K562 (cell line): Measurements from ENCODE around the gene OMP. TPM values are rescaled to one million over a fixed set of nuclear protein-coding genes. Genes with fewer than 3 reads are reported as not detected.

Experiments used
- ATAC-seq: fragments of 200-7000 bp; cut with Tn5 transposase; 3 replicates; pipeline ENCODE4 v1.9.1; 2020; ENCODE audit warnings: moderate library complexity
- BruUV-seq: library from RNA; stranded (reverse); fragments of 400-500 nt; replicated peaks from 2 replicates; lab custom pipeline; 2021; lab: Mats Ljungman, UMichigan
- CTCF ChIA-PET: fragments of 300-600 bp; formaldehyde crosslinking; extraction: SDS; loops from one replicate; lab custom pipeline; 2021; ENCODE audit warnings: low intra/inter-chr PET ratio; lab: Yijun Ruan, JAX
- POLR2A ChIA-PET: fragments of 300-600, 350-650 bp; sonication (Branson Sonifier 250); formaldehyde crosslinking; extraction: SDS; loops from one replicate; lab custom pipeline; 2021; ENCODE audit warnings: antibody characterized with exemption, inconsistent platforms; lab: Yijun Ruan, JAX
- DNase-seq, 4 experiments: peaks; one replicate each; pipeline versions ENCODE4 v3.0.0 to v3.0.0-alpha.2; 2011 to 2018; ENCODE audit warnings: low spot score in 3 of 4, mixed read lengths in 3 of 4; ENCODE audit errors: extremely low read depth in 1 of 4
- FAIRE-seq: peaks from 2 replicates; lab custom pipeline; 2011; peaks lifted over from hg19 to GRCh38; lab: Jason Lieb, UNC
- H2AFZ ChIP-seq: 2 replicates; pipeline ENCODE4 v1.6.0; 2011; ENCODE audit warnings: low read depth, low read length, control low read depth, inconsistent platforms
- H3K27ac ChIP-seq: fragments of 200-600 bp; 3 replicates; pipeline ENCODE4 v1.8.0; 2011; ENCODE audit warnings: low read depth, mild to moderate bottlenecking, control low read depth, inconsistent platforms, low read length, moderate library complexity, mixed read lengths; ENCODE audit errors: extremely low read depth
- H3K27me3 ChIP-seq, 2 experiments: fragments of 300-600 bp in 1 of 2; 2 replicates in 1 of 2; 3 replicates in 1 of 2; pipeline versions ENCODE4 v1.6.0 to v1.8.0; 2011; ENCODE audit warnings: inconsistent platforms in 2 of 2, low read length in 2 of 2, mild to moderate bottlenecking in 1 of 2, mixed read lengths in 1 of 2, moderate library complexity in 1 of 2; ENCODE audit not compliant: control insufficient read depth in 2 of 2, insufficient read depth in 2 of 2
- H3K36me3 ChIP-seq: fragments of 300-600 bp; 3 replicates; pipeline ENCODE4 v1.8.0; 2011; ENCODE audit warnings: mild to moderate bottlenecking, low read length, inconsistent platforms; ENCODE audit not compliant: control insufficient read depth, insufficient read depth
- H3K4me1 ChIP-seq, 2 experiments: fragments of 200-600 bp in 1 of 2; replicated peaks in 1 of 2; 2 replicates in 1 of 2; 3 replicates in 1 of 2; pipeline versions ENCODE4 v1.5.1 to v1.8.0; 2011; ENCODE audit warnings: inconsistent platforms in 2 of 2, low read length in 2 of 2, mild to moderate bottlenecking in 1 of 2, mixed read lengths in 1 of 2, moderate library complexity in 1 of 2; ENCODE audit not compliant: control insufficient read depth in 2 of 2, insufficient read depth in 2 of 2
- H3K4me2 ChIP-seq: 2 replicates; pipeline ENCODE4 v1.6.1; 2011; ENCODE audit warnings: low read length, control low read depth, inconsistent platforms, mixed read lengths; ENCODE audit not compliant: insufficient read depth
- H3K4me3 ChIP-seq: fragments of 200-600 bp; sonication (generic), shearing (Covaris generic); 2 replicates; pipeline ENCODE4 v1.5.1; 2016; ENCODE audit warnings: control low read depth, inconsistent platforms
- H3K79me2 ChIP-seq: fragments of 200-600 bp; 3 replicates; pipeline ENCODE4 v1.8.0; 2011; ENCODE audit warnings: low read length, inconsistent platforms; ENCODE audit not compliant: control insufficient read depth, insufficient read depth
- H3K9ac ChIP-seq, 2 experiments: 2 replicates each; pipeline versions ENCODE4 v1.6.0 to v1.6.1; 2011; ENCODE audit warnings: low read depth in 2 of 2, low read length in 2 of 2, control low read depth in 1 of 2, inconsistent platforms in 1 of 2, mild to moderate bottlenecking in 1 of 2, mixed read lengths in 1 of 2; ENCODE audit not compliant: insufficient read depth in 1 of 2
- H3K9me1 ChIP-seq: one replicate; pipeline ENCODE4 v1.6.0; 2011; ENCODE audit warnings: inconsistent platforms, mild to moderate bottlenecking, low read length, moderate library complexity; ENCODE audit not compliant: control insufficient read depth, insufficient read depth
- H3K9me3 ChIP-seq: replicated peaks from 2 replicates; pipeline ENCODE4 v1.5.1; 2011; ENCODE audit warnings: low read depth, low read length, inconsistent platforms; ENCODE audit not compliant: control insufficient read depth, insufficient read depth
- H4K20me1 ChIP-seq: replicated peaks from 2 replicates; pipeline ENCODE4 v1.6.1; 2011; ENCODE audit warnings: low read length, inconsistent platforms, mixed read lengths; ENCODE audit not compliant: control insufficient read depth, insufficient read depth
- ARID2 ChIP-seq: fragments of 450-650 bp; IDR thresholded peaks from 2 replicates; pipeline ENCODE4 v1.6.1; 2017; ENCODE audit warnings: antibody characterized with exemption, mild to moderate bottlenecking
- CTBP1 ChIP-seq: fragments of 450-650 bp; IDR thresholded peaks from 2 replicates; pipeline ENCODE4 v1.6.1; 2016; ENCODE audit warnings: borderline replicate concordance
- FOXK2 ChIP-seq, 2 experiments: fragments of 450-650 bp; IDR thresholded peaks in 1 of 2; conservative IDR thresholded peaks in 1 of 2; 2 replicates each; pipeline ENCODE4 v1.6.1; 2016; ENCODE audit warnings: low read depth in 2 of 2, mild to moderate bottlenecking in 1 of 2
- HIVEP1 ChIP-seq: fragments of 250-450 bp; sonication (Bioruptor Pico); IDR thresholded peaks from 2 replicates; pipeline ENCODE4 v1.4.0; 2020; ENCODE audit warnings: mild to moderate bottlenecking
- KLF16 ChIP-seq: IDR thresholded peaks from 2 replicates; pipeline ENCODE4 v1.6.1; 2016; ENCODE audit warnings: antibody characterized with exemption
- NFIC ChIP-seq: fragments of 450-650 bp; IDR thresholded peaks from 2 replicates; pipeline ENCODE4 v1.6.1; 2017; ENCODE audit warnings: mild to moderate bottlenecking, inconsistent platforms
- PYGO2 ChIP-seq: fragments of 450-650 bp; IDR thresholded peaks from 2 replicates; pipeline ENCODE4 v1.6.1; 2016; ENCODE audit warnings: mild to moderate bottlenecking, missing genetic modification characterization, moderate library complexity, missing compliant biosample characterization
- RFX5 ChIP-seq: IDR thresholded peaks from 2 replicates; pipeline ENCODE4 v1.6.1; 2011; ENCODE audit warnings: low read depth, mild to moderate bottlenecking, improper control_type of control experiment, low read length
- SAFB ChIP-seq: fragments of 200-400 bp; formaldehyde crosslinking; IDR thresholded peaks from 2 replicates; pipeline ENCODE4 v1.6.1; 2017; ENCODE audit warnings: low read depth, low read length, borderline replicate concordance
- SP1 ChIP-seq: sonication (generic); formaldehyde crosslinking; IDR thresholded peaks from 2 replicates; pipeline ENCODE4 v1.8.1; 2022; ENCODE audit warnings: mild to moderate bottlenecking, missing genetic modification reagents
- TAF7 ChIP-seq: fragments of 450-650 bp; IDR thresholded peaks from 2 replicates; pipeline ENCODE4 v1.6.1; 2016; ENCODE audit warnings: missing genetic modification characterization, missing compliant biosample characterization
- TEAD2 ChIP-seq: fragments of 450-650 bp; IDR thresholded peaks from 2 replicates; pipeline ENCODE4 v1.6.1; 2016; ENCODE audit warnings: missing genetic modification characterization, control low read depth, missing compliant biosample characterization
- ZBTB33 ChIP-seq: sonication (generic); formaldehyde crosslinking; IDR thresholded peaks from 2 replicates; pipeline ENCODE4 v1.8.1; 2023; ENCODE audit warnings: mild to moderate bottlenecking, missing genetic modification reagents
- ZBTB5 ChIP-seq: fragments of 450-650 bp; IDR thresholded peaks from 2 replicates; pipeline ENCODE4 v1.6.1; 2017; ENCODE audit warnings: antibody characterized with exemption
- ZKSCAN3 ChIP-seq: fragments of 250-450 bp; sonication (Bioruptor Pico); IDR thresholded peaks from 2 replicates; pipeline ENCODE4 v1.4.0; 2020
- WGBS: fragments of 100-300 bp; shearing (Covaris generic); methylation state at CpG from one replicate; pipeline ENCODE4 v1.1.6; 2016; ENCODE audit warnings: low coverage, mixed read lengths; ENCODE audit not compliant: insufficient coverage; ENCODE audit errors: missing lambda C conversion rate; 5-methylcytosine and 5-hydroxymethylcytosine counted together
- in situ Hi-C: fragments of 300-500 bp; cut with MboI; formaldehyde crosslinking; loops from 4 replicates; pipeline ENCODE4 v1.15.0; 2018; ENCODE audit warnings: inconsistent platforms, mixed read lengths
- intact Hi-C: fragments of 100-400 bp; cut with micrococcal nuclease; formaldehyde crosslinking; loops from 2 replicates; pipeline ENCODE4 v1.14.2; 2022
- polyA plus RNA-seq, 8 experiments: library from polyadenylated mRNA; depleted of rRNA in 4 of 8; stranded (reverse) in 5 of 8; unstranded in 3 of 8; fragments of >200 nt; fragmentation: Nextera tagmentation in 2 of 8; fragmentation: Illumina TruSeq in 1 of 8; extraction: Ambion mirVana in 2 of 8; extraction: Trizol in 1 of 8; gene quantifications; 2 replicates each; pipeline versions ENCODE4 v1.2.1 to v1.2.3, GENCODE V29; 2011 to 2014; ENCODE audit warnings: inconsistent platforms in 1 of 8, missing spikeins in 1 of 8
- total RNA-seq, 7 experiments: library from RNA; depleted of rRNA in 6 of 7; stranded (reverse); fragments of >200 nt in 6 of 7; fragmentation: Illumina TruSeq in 2 of 7; extraction: Trizol in 2 of 7; gene quantifications; 2 replicates each; pipeline versions ENCODE4 v1.2.1 to v1.2.3, GENCODE V29; 2011 to 2021; ENCODE audit warnings: low replicate concordance in 1 of 7

The OMP gene
- total and polyA plus RNA-seq, 9 of the 15 experiments (the other 6 are each of a cell fraction or from before 2014, with no cell fraction given): not detected

GRCh38 chr11:77124488-77124887, 21.8 kb downstream of the OMP start (continued):
- TF ChIP-seq CTBP1: no peak
- no peak for TF ChIP-seq KLF16
- TF ChIP-seq ARID2: no peak
- TF ChIP-seq PYGO2 (tag): no peak
- TF ChIP-seq ZBTB33 (CRISPR knock-in tag): no peak
- TF ChIP-seq ZBTB5: no peak
- TF ChIP-seq SAFB: no peak
- no peak for TF ChIP-seq TAF7 (tag)

- Histone ChIP-seq H3K4me3 (no peak overlapping the region), H3K27me3 (peaks cover 7 to 56% of the 10 kb centered on the region in 2 experiments; a peak in 4 of 5 replicates), H3K36me3 (no peaks in the 10 kb centered on the region), H3K79me2 (no peaks in the 10 kb centered on the region), H3K9ac (no peak overlapping the region), H4K20me1 (peaks cover 11% of the 10 kb centered on the region; the same call in 1 of the 2 replicates), H3K9me3 (no peaks in the 10 kb centered on the region), H3K9me1 (no peaks in the 10 kb centered on the region), H3K27ac (no peak overlapping the region), H2AFZ (no peak overlapping the region), H3K4me2 (no peak overlapping the region), H3K4me1 (peaks cover 0 to 21% of the 10 kb centered on the region in 2 experiments; a peak in 2 of 5 replicates)
- ChIA-PET POLR2A (no interaction called here), CTCF (no interaction called here)
- no peak for DNase-seq
- intact Hi-C loops: no loop called here
- FAIRE-seq: no peak
- no peak for ATAC-seq
- WGBS: 2% methylated on average over 6 of the region's 6 CpGs
- BruUV-seq: no TSS peak
- in situ Hi-C loops: no loop called here
- TF ChIP-seq TEAD2: no peak
- TF ChIP-seq CTBP1: no peak
- no peak for TF ChIP-seq ZKSCAN3 (CRISPR knock-in tag)
- no peak for TF ChIP-seq RFX5
- TF ChIP-seq FOXK2 (conservative IDR thresholded peaks at IDR 0.05 in 1 of 2, IDR thresholded peaks at IDR 0.05 in 1 of 2; ENCODE audit: low read depth in 2 of 2): no peak
- TF ChIP-seq NFIC: peak; percentile 28; the same call in 1 of the 2 replicates
- no peak for TF ChIP-seq HIVEP1
- no peak for TF ChIP-seq SP1 (CRISPR knock-in tag)
Measured at GRCh38 chr11:77125191-77125590, 22.6 kb downstream of the OMP start.
